Measurements from ENCODE around the gene ADCY5. TPM values are rescaled to one million over a fixed set of nuclear protein-coding genes. Genes with fewer than 3 reads are reported as not detected.

The ADCY5 gene
- total RNA-seq, 1 donor from 2014 or later, result 32.2 TPM

DNA sequence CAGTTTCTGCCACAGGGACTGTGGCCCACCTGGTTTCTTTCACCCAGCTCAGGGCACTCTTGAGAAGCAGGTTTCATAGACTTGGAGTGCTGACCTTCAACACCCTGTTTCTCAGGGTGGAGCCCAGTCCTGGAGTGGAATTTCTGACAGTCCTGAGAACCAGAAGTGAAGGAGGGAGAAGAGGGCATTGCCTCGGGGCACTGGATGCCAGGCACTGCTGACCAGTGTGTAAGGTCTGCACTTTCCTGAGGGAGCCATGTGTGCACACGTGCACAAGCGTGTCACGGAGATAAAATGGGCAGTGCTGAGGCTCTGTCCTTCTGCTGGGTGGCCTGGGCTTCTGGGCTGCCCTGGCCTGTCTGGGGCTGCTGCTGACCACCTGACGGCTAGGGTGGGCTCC, 128.7 kb downstream of the ADCY5 start:
- no peak for TF ChIP-seq CTCF (IDR thresholded peaks at IDR 0.05)
- intact Hi-C loops (cut with DNase I), result no loop called here
- no peak for DNase-seq (ENCODE audit: low spot score in 2 of 2)
- H3K4me3 ChIP-seq, result no peak overlapping the region
- no peaks in the 10 kb centered on the region for H3K9me3 ChIP-seq
- peaks cover 39 to 74% of the 10 kb centered on the region in 2 donors for H3K36me3 ChIP-seq
- no peaks in the 10 kb centered on the region for H3K27me3 ChIP-seq
- H3K27ac ChIP-seq, result peak overlapping the region in 1 of 2 donors; percentile 51
- H3K4me1 ChIP-seq, result peaks cover 0 to 5% of the 10 kb centered on the region in 2 donors

- TF ChIP-seq CTCF (IDR thresholded peaks at IDR 0.05), result no peak
- DNase-seq (ENCODE audit: low spot score in 2 of 2), result no peak
- no peaks in the 10 kb centered on the region for H3K9me3 ChIP-seq
- H3K4me1 ChIP-seq, result peaks cover 0 to 2% of the 10 kb centered on the region in 2 donors
- intact Hi-C loops (cut with DNase I), result no loop called here
- H3K4me3 ChIP-seq, result no peak overlapping the region
- no peaks in the 10 kb centered on the region for H3K27me3 ChIP-seq
- H3K36me3 ChIP-seq, result peaks cover 43 to 76% of the 10 kb centered on the region in 2 donors
- H3K27ac ChIP-seq, result peak overlapping the region in 1 of 2 donors; percentile 51
Observed at GRCh38 chr3:123319760-123320159, 129.1 kb downstream of the ADCY5 start.

- Histone ChIP-seq H3K36me3 (peaks cover 44 to 85% of the 10 kb centered on the region in 2 donors), H3K4me3 (no peak overlapping the region), H3K27ac (no peak overlapping the region), H3K9me3 (no peaks in the 10 kb centered on the region), H3K4me1 (peaks cover 0 to 4% of the 10 kb centered on the region in 2 donors), H3K27me3 (no peaks in the 10 kb centered on the region)
- intact Hi-C loops (cut with DNase I), result no loop called here
- no peak for TF ChIP-seq CTCF (IDR thresholded peaks at IDR 0.05)
- DNase-seq (ENCODE audit: low spot score in 2 of 2), result no peak
Observed at GRCh38 chr3:123318374-123318773, 130.5 kb downstream of the ADCY5 start.

DNA sequence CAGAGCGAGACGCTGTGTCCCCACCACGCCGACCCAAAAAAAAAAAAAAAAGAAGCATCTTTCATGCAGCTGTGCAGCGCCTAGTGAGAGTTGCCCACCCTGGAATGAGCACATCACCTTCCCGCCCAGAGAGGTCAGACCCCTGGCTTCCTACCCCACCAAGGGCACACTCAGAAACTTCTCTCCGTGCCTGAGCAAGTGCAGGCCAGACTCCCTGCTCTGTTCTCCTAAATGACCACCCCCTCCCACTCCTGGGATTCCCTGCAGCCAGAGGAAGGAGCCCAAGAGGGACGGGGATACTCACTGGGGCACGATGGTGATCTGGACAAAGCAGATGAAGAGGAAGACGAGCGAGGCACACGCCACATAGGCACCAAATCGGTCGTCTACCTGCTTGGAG, 131.2 kb downstream of the ADCY5 start:
- DNase-seq (ENCODE audit: low spot score in 2 of 2), result no peak
- H3K27ac ChIP-seq, result no peak overlapping the region
- no peak overlapping the region for H3K4me3 ChIP-seq
- H3K36me3 ChIP-seq, result peaks cover 44 to 92% of the 10 kb centered on the region in 2 donors
- H3K9me3 ChIP-seq, result no peaks in the 10 kb centered on the region
- TF ChIP-seq CTCF (IDR thresholded peaks at IDR 0.05), result no peak
- intact Hi-C loops (cut with DNase I), result no loop called here
- peaks cover 0 to 4% of the 10 kb centered on the region in 2 donors for H3K4me1 ChIP-seq
- H3K27me3 ChIP-seq, result no peaks in the 10 kb centered on the region

DNA sequence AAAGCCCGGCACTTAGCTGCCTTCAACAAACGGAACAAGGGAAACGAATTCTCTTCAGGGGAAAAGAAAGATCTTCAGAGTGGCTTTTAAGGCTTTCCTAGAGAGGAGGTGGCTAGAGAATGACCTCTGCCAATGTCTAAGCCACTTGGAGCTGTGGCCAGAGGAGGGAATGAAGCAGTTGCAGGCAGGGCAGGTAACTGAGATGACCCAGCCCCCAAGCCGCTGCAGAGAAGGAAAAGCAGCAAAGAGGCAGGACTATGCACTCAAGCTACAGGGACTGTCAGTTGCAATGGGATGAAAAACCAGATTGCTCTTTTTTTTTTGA, 133.7 kb downstream of the ADCY5 start:
- Histone ChIP-seq H3K27me3 (no peaks in the 10 kb centered on the region), H3K4me1 (peaks cover 0 to 4% of the 10 kb centered on the region in 2 donors), H3K4me3 (no peak overlapping the region), H3K36me3 (peaks cover 40 to 90% of the 10 kb centered on the region in 2 donors), H3K27ac (no peak overlapping the region), H3K9me3 (no peaks in the 10 kb centered on the region)
- intact Hi-C loops (cut with DNase I), result no loop called here
- no peak for TF ChIP-seq CTCF (IDR thresholded peaks at IDR 0.05)
- no peak for DNase-seq (ENCODE audit: low spot score in 2 of 2)
